GM12892 (cell line): ENCODE results near the gene SPEF1.

Experiments
- POLR2A ChIP-seq: IDR thresholded peaks from 2 replicates; pipeline ENCODE4 v1.6.1; 2011; ENCODE audit warnings: low read depth, low read length, control low read depth
- POLR2AphosphoS5 ChIP-seq: IDR thresholded peaks from 2 replicates; pipeline ENCODE4 v1.6.1; 2011; ENCODE audit warnings: low read depth, low read length, control low read depth
- TAF1 ChIP-seq: IDR thresholded peaks from 2 replicates; pipeline ENCODE4 v1.6.1; 2011; ENCODE audit warnings: low read depth, mild to moderate bottlenecking, control low read depth, low read length, borderline replicate concordance

- TF ChIP-seq POLR2A (no peak), POLR2AphosphoS5 (no peak), TAF1 (no peak)
Measured at GRCh38 chr20:3748073-3748472, 33.2 kb downstream of the SPEF1 start.
